Stimulated activated CD8-positive, alpha-beta memory T cell treated with anti-CD3 and anti-CD28 coated beads, Interleukin-12 subunit alpha, Interleukin-12 subunit beta, amount 100 ng/mL, for 24 hours (primary cell): Measurements from ENCODE around the gene PRRT1.
A peak's percentile ranks its signal among the peaks of the same experiment; 100 is the strongest.
"Not testable (repeated sequence)": the region's sequence is repeated elsewhere in the genome, so short reads cannot be mapped to it uniquely, and the experiment has no call there.

Experiments
- DNase-seq: peaks from one replicate; pipeline ENCODE4 v3.0.0-alpha.2; 2020; ENCODE audit errors: extremely low read depth

The PRRT1 gene

DNA sequence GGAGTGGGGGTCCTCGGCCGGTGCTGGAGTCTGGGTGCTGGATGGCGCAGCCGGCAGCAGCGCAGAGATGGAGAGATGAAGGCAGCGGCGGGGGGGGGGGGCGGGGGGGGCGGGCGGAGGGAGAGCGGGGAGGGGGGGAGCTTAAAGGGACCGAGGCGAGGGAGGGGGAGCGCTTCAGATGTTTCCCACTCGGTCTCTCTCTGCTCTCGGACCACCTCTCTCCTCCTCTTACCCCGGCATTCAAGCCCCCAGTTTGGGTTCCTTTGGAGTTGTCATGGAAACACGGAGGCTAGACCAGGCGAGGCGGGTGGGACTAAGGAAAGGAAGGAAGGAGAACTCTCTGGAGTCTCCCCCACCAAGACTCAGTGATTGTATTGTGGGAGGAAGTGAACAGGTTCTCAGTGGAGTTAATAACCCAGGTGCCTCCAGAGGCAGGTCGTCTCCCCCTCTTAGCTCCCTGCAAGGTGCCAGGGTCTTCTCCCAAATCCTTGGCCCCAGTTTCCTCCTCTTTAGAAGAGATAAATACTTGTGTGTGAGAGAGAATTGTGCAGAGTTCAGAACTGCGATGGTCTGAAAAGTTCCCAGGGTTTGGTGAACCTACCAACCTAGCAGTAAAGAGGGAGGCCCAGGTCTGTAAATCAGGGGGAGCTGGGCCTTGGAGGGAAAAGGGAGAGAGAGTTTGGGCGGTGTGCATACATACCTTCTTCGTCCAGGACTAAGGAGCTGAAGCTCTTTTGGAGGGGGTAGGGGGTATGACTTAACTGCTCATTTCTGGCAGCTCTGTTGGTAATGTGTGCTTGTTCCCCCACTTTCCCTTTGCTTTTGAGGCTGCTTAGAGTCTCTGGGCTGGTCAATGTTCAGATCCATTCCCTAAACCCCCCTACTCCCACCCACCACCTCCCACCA, at the start of gene PRRT1:
PRRT1 (minus strand) TSS at position 77 of the 906 bp plus-strand sequence. CDS start 112 bp downstream, outside the sequence.
- no peak for DNase-seq

DNA sequence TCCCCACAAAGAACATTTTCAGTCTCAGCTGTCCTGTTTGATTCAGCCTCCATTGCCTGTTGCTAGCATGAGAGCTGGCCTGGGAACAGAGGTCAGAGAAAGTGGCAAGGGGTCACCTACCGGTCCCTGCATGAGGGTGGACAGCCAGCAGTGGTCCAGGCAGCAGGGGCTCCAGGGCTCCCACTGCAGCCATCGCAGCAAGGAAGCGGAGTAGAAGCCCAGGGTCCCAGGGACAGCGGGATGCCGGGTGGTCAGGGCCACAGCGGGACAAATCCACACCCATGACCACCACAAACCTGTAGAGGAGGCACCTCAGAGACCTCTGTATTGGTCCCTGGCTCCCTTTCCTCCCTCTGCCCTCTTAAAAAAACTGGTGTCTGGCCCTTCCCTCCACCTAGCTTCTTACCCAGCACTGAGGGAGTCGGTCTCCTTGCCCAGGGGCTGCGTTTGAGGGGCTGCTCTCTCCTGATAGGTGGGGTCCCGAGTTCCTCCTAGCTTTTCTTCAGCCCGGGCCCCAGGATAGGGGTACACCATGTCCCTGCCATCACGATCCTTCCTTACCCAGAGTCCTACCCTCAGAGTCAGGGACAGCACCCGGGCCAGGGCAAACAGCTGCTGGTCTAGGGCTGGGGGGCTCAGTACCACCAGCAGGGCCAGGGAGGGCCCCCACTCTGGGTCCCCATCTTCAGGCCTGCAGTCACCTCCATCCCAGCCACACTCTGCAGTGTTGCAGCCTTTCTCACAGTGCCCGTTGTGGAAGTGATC, 49.2 kb upstream of the PRRT1 start:
- DNase-seq, result no peak

DNA sequence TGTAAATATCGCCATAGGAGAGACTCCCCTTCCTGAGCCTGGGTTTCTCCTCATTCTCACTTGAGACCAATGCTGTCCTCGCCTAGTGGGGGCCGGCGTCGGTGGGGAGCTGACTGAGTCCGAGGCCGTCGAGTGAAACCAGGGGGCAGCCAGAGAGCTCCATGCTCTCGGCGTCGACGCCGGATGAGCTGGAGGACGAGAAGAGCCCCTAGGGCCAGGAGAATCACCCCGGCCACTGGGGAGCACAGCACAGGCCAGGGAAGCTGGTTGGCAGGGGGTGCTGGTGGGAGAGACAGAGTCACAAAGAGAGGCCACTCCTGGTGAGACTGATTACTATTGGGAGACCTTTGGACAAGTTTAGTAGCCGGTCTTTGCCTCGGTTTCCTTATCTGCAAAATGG, 47.1 kb upstream of the PRRT1 start:
- no peak for DNase-seq

DNA sequence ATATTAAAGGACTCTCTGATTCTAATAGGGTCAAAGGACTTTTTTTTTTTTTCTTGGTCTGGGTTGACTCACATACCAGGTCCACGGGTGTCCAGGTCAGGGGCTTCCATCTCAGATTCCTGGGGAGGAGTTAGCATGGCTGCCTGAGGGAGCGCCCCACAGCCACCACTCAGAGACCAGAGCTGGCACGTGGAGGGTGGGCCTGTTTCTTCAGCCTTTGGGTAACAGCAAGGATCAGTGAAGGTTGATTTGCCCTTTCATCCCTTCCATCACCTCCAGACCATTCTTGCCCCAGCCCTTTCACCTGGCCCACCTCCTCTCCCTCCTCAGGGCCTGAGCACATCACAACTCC, 46.6 kb upstream of the PRRT1 start:
- DNase-seq, result no peak

DNA sequence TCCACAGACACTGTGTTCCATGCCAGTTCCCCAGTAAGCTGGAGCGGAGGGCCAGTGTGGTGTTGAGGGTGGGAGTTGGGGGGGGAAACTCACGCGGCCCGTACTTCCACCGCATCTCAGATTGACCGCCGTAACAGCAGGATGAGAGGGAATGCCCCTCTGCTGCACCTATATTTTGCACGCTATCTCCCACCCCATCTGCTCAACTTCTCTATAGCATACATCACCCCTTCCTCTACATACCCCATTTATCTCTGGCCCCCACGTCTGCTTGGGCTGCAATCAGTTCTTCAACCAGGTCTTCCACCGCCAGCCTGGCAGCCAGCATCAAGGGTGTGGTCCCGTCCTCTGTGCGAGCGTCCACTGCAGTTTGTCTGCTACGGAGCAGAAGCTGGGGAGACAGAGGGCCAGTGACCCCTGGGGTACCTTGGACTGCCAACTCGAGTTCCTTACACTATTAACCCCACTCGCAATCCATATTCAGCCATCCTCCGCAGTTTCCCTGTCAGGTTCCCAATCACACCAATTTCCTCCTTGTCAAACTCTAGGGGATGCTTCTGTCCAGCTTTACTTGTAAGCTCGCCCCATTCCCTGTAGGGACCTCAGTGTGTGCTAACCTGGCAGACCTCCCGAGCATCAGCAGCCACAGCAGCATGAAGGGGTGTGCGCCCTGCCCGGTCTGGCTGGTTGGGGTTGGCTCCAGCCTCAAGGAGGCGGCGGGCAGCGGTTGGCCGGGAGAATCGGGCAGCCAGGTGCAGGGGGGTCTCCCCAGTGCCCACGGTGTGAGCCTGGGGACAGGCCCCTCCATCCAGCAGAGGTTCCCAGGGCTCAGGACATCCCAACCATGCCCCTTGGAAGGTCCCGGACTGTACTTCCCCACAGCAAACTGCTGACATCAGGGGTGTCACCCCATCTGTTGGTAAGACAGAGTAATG, 45.2 kb upstream of the PRRT1 start:
- DNase-seq, result no peak

DNA sequence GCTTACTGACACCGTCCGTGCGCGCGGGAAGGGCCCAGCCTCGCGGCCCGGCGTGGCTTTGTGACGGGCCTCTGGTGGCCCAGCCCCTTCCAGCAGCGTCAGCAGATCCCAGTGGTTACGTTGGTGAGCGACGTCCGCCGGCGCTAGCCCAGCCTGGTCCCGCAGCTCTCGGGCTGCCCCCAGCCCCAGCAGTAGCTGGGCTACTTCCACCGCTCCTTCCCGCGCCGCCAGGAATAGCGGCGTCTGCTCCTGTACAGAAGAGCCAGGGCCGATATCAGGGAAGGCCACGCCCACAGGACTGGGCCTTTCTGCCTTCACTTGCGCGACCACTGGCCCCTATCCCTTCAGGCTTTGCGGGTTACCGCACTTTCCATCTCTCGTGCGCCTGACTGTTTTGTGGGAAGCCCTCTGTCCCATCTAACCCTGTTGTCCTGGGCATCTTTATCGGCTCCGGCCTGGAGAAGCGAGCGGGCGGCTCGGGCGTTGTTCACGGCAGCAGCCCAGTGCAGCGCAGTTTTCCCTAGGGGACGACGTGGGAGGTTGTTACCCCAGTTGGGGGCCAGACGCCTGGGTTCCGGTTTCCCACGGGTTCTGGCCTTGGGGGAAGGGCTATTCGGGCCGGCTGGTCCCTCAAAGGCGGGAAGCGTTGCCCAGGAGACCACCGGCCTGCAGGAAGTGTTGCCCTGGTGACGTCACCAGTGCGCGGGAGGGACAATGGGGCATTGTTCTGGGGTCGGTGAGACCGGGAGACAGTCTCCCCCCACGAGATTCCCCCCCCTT, 44.4 kb upstream of the PRRT1 start:
- DNase-seq, result no peak

DNA sequence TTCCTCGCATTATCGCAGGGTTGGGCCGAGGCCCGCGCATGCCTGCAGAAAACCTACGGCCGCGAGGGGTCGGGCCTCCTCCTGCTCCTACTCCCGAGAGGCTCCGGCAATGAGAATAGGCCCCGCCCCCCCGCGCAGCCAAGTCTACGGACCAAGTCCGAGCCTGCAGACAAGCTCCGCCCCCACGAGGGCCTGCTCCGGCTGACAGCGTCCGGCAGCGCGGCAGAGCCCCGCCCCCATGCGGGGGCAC, 43.8 kb upstream of the PRRT1 start:
- peak; percentile 100 for DNase-seq

DNA sequence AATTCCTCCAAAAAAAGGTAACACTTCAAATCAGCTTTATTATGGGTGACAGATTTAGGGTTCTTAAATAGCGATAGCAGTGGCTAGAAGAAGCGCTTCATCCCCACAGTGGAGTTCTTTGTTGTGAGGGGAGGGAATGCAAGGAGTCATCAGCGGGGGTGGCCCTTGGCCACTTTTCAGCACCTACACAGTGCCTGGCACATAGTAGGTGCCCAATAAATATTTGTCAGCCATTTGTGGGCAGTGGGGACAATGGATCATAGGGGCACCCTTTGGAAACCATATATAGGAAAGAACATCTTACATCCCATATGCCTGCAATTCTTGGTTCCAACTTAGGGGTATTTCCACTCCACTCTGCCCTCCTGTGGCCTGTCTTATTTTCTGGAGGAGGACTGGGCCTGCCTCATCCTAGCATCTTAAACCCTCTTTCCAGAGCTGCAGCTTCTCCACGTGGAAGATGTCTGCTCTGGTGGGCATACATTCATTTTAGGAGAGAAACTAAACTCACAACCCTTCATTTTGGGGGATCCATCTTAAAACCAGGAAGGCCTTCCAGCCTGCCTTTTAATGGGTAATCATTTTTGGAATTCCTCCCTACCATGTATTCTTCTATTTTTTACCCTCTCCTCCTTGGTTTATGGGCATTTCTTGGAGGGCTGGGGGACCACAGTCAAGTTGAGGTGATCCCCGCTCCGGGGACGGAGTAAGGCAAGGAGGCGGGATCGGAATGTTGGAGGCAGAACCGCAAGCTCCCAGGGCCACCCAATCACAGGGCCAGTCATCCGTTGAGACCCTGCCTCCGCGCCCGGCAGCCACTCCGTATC, 43.3 kb upstream of the PRRT1 start:
- no peak for DNase-seq

DNA sequence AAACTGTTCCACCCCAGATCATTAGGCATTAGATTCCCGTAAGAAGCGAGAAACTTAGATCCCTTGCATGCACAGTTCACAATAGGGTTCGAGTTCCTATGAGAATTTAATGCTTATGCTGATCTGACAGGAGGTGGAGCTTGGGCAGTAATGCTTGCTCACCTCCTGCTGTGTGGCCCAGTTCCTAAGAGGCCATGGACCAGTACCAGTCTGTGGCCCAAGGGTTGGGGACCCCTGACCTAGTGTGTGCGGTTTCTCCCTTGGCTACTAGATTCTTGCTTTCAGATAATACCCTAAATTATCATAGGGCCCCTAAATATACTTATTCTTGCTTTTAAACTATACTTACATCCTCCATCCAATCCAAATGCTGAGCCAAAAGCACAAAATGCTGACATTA, 42.6 kb upstream of the PRRT1 start:
- DNase-seq, result no peak

DNA sequence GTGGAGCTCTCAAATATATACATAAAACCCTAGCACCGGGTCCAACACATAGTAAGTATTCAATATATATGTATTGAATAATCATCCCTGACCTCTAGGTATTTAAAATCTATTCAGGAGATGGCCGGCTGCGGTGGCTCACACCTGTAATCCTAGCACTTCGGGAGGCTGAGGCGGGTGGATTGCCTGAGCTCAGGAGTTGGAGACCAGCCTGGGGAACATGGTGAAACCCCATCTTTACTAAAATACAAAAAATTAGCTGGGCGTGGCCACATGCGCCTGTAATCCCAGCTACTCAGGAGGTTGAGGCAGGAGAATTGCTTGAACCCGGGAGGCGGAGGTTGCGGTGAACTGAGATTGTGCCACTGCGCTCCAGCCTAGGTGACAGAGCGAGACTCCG, 41.4 kb upstream of the PRRT1 start:
- not testable (repeated sequence) for DNase-seq

DNA sequence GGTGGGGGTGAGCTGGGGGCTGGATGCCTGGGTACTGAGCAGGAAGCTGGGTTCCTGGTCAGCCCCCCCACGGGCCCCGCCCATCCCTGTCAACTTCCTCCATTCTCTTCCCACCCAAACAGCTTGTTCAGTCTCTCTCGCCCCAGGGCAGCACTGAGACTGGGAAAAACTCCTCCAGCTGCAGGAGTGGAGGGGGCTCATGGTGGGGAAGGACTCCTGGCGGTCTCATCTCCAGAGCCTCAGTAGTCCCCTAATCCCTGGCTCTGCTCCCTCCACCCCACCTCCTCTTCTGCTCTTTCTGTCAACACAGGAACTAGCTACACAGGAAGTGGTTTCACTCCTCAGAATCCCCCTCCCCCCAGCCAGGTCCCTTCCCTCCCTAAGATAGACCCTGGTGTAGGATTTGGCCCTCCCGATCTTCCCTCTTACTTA, 40.9 kb upstream of the PRRT1 start, which contains the start of gene GPSM3:
GPSM3 (minus strand) TSS at position 36 of the 432 bp plus-strand sequence. CDS start 130 bp downstream, outside the sequence.
- no peak for DNase-seq

DNA sequence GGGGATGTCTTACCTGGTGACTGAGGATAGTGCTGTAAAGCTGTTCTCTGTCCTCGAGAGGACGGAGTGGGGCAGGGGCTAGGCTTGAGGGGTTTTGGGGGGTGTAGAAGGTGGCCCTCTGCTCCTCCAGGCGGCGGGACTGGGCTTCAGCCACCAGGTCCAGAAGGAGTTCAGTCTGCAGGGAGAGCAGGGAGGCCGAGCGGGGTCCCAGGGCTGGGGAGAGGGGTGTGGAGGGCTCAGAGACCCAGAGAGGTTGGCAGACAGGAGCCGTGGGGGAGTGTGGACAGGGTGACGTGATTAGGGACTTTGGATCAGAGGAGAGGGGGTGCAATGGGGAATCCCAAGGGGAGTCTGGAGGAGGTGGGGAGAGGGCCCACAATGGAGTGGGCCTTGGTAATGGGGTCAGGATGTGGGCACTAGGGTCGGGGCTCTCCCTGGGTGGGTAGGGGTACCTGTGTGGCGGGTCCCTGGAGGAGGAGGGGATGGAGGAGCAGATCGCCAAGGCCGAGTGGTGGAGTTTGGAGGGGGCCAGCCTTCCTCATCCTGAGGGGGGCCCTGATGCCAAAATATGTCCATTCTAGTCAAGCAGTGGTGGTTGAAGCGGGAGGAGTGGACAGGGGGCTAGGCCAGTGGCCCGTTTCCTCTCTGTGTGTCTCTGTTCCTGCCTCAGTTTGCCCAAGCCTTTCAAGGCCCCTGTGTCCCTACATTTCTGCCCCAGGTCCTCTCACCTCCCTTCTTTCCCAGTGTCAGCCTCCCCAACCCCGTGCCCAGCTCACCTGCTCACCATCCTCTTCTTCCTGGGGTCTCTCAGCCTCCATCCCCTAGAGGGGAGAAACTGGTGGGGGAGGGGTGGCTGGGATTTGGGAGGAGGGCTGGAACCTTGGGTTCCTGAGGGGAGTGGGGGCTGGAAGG, 40.2 kb upstream of the PRRT1 start:
- DNase-seq, result no peak

DNA sequence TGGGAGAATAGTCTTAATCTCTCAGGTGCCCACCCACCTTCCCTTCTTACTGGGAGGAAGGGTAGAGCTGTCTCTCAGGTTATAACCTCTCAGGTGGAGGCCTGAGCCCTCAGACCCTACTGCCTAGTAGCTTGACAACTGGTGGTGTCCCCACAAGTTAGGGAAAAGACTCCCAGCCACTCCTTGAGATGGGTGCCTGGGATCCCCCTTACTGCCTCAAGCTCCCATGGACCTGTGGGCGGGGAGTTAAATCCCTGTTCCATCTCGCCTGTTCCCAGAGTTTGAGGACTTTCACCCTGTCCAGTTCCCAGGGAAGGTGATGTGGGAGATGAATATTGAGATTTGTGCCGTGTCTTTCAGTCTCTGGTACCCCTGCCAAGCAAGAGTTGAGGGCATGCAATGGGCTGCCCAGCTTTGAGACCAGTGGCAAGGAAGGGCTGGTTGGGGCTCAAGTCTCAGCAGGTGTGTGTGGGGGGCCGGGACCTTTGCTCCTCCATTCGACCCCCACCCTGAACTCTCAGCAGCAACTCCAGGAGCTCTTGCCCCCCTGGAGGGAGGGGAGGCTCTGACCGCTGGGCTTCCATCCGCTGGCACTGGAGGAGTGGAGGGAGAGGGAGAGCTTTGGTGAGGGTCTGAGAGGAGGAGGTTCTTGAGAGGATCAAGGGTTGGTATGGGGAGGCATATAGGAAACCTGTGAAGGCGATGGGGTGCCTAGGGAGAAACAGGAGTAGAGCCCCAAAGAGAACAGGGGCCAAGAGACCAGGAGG, 39.4 kb upstream of the PRRT1 start:
- no peak for DNase-seq

DNA sequence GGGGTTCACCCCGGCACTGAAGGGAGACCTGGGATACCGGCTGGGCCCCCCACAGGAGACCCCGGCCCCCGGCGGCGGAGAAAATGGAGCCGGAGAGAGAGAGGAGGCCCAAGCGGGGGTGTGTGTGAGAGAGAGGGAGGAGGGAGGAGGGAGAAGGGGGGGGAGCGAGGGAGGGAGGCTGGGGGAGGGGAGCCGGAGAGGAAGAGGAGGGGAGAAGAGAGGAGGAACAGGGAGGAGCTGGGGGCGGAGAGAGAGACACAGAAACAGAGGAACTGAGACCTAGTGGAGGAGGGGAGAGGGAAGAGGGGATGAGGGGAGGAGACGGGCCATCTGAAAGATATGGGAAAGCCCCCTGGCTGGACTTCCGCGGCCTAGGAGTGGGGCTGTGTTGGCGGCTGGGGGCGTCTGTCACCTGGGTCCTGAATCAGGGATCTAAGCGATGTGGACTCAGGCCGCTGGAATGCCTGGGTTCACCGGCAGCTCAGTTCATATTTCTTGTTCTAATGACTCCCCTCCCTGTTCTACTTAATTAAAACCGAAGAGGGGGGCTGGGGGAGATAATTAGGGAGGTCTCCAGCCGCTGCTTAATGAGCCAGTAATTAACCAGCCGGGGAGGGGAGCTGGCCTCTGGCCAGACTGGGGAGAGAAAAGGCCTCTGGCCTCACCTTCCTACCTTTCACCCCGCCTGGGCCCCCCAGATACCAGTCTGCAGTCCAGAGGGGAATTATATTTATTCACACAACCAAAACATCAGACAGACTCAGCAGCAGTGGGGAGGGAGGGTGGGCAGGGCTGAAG, 38.5 kb upstream of the PRRT1 start, which contains the start of gene PBX2:
PBX2 (minus strand) TSS at position 149 of the 798 bp plus-strand sequence. CDS start 287 bp downstream, outside the sequence.
- peak; percentile 65 for DNase-seq

DNA sequence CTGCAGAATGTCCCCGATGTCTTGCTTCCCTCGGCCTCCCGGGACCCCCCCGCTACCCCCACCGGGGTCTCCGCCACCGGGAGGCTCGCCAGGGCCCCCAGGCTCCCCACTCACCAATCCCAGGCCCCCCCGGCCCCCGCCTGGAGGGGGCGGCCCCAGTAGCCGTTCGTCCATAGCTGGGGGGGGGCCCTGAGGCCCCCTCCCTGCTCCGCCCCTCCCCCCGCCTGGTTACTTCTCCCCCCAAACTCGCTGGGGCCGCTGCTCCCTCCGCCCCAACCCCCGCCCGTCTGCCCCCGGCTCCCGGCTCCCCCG, 38.0 kb upstream of the PRRT1 start:
- no peak for DNase-seq

DNA sequence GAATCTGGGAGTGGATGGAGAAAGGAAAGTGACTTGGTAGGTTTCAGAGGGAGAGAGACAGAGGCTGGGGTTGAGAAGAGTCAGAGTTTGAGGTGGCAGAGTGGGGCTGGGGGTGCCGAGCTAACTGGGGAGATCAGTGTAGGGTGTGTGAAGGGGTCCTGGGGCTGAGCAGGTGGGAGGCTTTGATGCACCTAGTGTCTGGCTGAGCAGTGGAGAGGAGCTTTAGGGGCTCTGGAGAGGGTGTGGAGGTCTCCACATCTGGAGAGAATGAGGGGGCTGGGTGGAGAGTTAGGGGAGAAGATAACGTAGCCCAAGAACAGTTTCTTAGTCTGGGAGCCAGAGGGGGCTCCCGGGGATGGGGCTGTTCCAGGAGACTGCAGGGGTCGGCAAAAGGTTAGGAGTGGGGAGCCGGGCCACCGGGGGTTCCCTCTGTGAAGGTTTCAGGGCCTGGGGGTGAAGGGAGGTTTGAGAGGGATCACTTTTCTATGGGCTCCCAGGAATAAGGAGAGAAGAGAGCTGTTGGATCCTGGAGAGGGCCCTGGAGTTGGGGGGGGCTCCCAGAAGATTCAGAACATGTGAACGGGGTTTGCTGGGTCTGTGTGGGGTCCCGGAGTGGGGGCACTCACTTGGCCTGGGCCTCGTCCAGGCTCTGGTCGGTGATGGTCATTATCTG, 37.5 kb upstream of the PRRT1 start:
- no peak for DNase-seq
